Measurements from ENCODE around the gene TULP1. TPM values are rescaled to one million over a fixed set of nuclear protein-coding genes. Genes with fewer than 3 reads are reported as not detected.
A peak's percentile ranks its signal among the peaks of the same experiment; 100 is the strongest.

The TULP1 gene
- total and polyA plus RNA-seq, 2 of the 13 experiments (the other 11 are each of a cell fraction or from before 2014, with no cell fraction given) = not detected

- TF ChIP-seq ZBTB46 (CRISPR knock-in tag; IDR thresholded peaks at IDR 0.05; ENCODE audit: borderline replicate concordance) = no peak
- TF ChIP-seq ZBTB25 (CRISPR knock-in tag; IDR thresholded peaks at IDR 0.05) = no peak
- no peak for TF ChIP-seq KLF6 (CRISPR knock-in tag; IDR thresholded peaks at IDR 0.05)
- TF ChIP-seq ZNF275 (CRISPR knock-in tag; IDR thresholded peaks at IDR 0.05; ENCODE audit: borderline replicate concordance) = 0 out of 2 replicates have a peak, but pooled peaks have one; percentile 12
- no peak for TF ChIP-seq ZNF20 (CRISPR knock-in tag; IDR thresholded peaks at IDR 0.05)
- TF ChIP-seq ZNF468 (CRISPR knock-in tag; IDR thresholded peaks at IDR 0.05) = no peak
- TF ChIP-seq HOMEZ (CRISPR knock-in tag; IDR thresholded peaks at IDR 0.05; ENCODE audit: low read depth) = 0 out of 2 replicates have a peak, but pooled peaks have one; percentile 13
- peak; percentile 51 for TF ChIP-seq XRCC5 (optimal IDR thresholded peaks at IDR 0.05; ENCODE audit: low read length)
- no peak for TF ChIP-seq NAIF1 (CRISPR knock-in tag; IDR thresholded peaks at IDR 0.05; ENCODE audit: borderline replicate concordance)
- TF ChIP-seq HBP1 (CRISPR knock-in tag; IDR thresholded peaks at IDR 0.05; ENCODE audit: low read depth) = no peak
- peak; percentile 23; the same call in 1 of the 2 replicates for TF ChIP-seq SAP130 (CRISPR knock-in tag; IDR thresholded peaks at IDR 0.05; ENCODE audit: low read depth)
- TF ChIP-seq KLF11 (CRISPR knock-in tag; IDR thresholded peaks at IDR 0.05) = 0 out of 2 replicates have a peak, but pooled peaks have one; percentile 27
- TF ChIP-seq FOXP1 (IDR thresholded peaks at IDR 0.05) = peak; percentile 14; the same call in 1 of the 2 replicates
- TF ChIP-seq FOXP1 (CRISPR knock-in tag; IDR thresholded peaks at IDR 0.05) = peak; percentile 68
- TF ChIP-seq GATAD2A (CRISPR knock-in tag; IDR thresholded peaks at IDR 0.05) = peak; percentile 42; the same call in 1 of the 2 replicates
- TF ChIP-seq ZNF850 (CRISPR knock-in tag; conservative IDR thresholded peaks at IDR 0.05) = no peak
- no peak for TF ChIP-seq SAFB2 (CRISPR knock-in tag; IDR thresholded peaks at IDR 0.05; ENCODE audit: borderline replicate concordance, low read depth)
- no peak for TF ChIP-seq MATR3 (CRISPR knock-in tag; IDR thresholded peaks at IDR 0.05)
- peak; percentile 33; the same call in 1 of the 2 replicates for TF ChIP-seq THAP11 (CRISPR knock-in tag; IDR thresholded peaks at IDR 0.05)
- TF ChIP-seq ZNF44 (CRISPR knock-in tag; IDR thresholded peaks at IDR 0.05) = 0 out of 2 replicates have a peak, but pooled peaks have one; percentile 40
- TF ChIP-seq KMT2B (CRISPR knock-in tag; IDR thresholded peaks at IDR 0.05) = 0 out of 2 replicates have a peak, but pooled peaks have one; percentile 14
- peak in 1 of 2 experiments; percentile 36; a peak in 1 of 4 replicates for TF ChIP-seq HMGXB4 (CRISPR knock-in tag; IDR thresholded peaks at IDR 0.05; ENCODE audit: borderline replicate concordance in 1 of 2, low read depth in 1 of 2)
Observed at GRCh38 chr6:35449287-35449881, 63.3 kb downstream of the TULP1 start (continued).
